Activated naive CD4-positive, alpha-beta T cell treated with anti-CD3 and anti-CD28 coated beads, Interleukin-2, amount 50 U/mL, for 72 hours (primary cell): ENCODE measurements around the gene CGREF1. TPM values are rescaled to one million over a fixed set of nuclear protein-coding genes. Genes with fewer than 3 reads are reported as not detected.

Source experiments
- ATAC-seq, 2 donors: fragments of 150-1000 bp; cut with Tn5 transposase; 2 replicates each; pipeline ENCODE4 v1.10.0; 2021; ENCODE audit warnings: mild to moderate bottlenecking in 2 of 2, moderate library complexity in 2 of 2
- DNase-seq, 2 donors: peaks; one replicate each; pipeline ENCODE4 v3.0.0; 2021 to 2022; ENCODE audit warnings: low spot score in 2 of 2
- H3K27ac Mint-ChIP-seq, 2 donors: one replicate each; pipeline ENCODE4 v1.8.0; 2022; ENCODE audit warnings: mild to moderate bottlenecking in 2 of 2, mixed read lengths in 2 of 2
- H3K36me3 Mint-ChIP-seq, 2 donors: one replicate each; pipeline ENCODE4 v1.8.0; 2022; ENCODE audit warnings: mixed read lengths in 2 of 2
- H3K9me3 Mint-ChIP-seq, 2 donors: one replicate each; pipeline ENCODE4 v1.8.0; 2022; ENCODE audit warnings: mixed read lengths in 2 of 2
- total RNA-seq, 2 donors: library from RNA; stranded (reverse); gene quantifications; one replicate each; pipeline ENCODE4 v1.2.3, GENCODE V29; 2022

The CGREF1 gene
- total RNA-seq, 2 donors from 2014 or later = 0.50 to 15.8 TPM

- DNase-seq = no peak
- no peak for ATAC-seq
- Mint-ChIP-seq H3K36me3 (peaks cover 10 to 21% of the 10 kb centered on the region in 2 donors), H3K27ac (peak overlapping the region; percentile 3 to 53), H3K9me3 (no peaks in the 10 kb centered on the region)
Observed at GRCh38 chr2:27053776-27054175, 65.2 kb downstream of the CGREF1 start.

- H3K36me3 Mint-ChIP-seq = peaks cover 10 to 21% of the 10 kb centered on the region in 2 donors
- no peak for ATAC-seq
- peak overlapping the region; percentile 22 to 66 for H3K27ac Mint-ChIP-seq
Observed at GRCh38 chr2:27053321-27053720, 65.6 kb downstream of the CGREF1 start.

DNA sequence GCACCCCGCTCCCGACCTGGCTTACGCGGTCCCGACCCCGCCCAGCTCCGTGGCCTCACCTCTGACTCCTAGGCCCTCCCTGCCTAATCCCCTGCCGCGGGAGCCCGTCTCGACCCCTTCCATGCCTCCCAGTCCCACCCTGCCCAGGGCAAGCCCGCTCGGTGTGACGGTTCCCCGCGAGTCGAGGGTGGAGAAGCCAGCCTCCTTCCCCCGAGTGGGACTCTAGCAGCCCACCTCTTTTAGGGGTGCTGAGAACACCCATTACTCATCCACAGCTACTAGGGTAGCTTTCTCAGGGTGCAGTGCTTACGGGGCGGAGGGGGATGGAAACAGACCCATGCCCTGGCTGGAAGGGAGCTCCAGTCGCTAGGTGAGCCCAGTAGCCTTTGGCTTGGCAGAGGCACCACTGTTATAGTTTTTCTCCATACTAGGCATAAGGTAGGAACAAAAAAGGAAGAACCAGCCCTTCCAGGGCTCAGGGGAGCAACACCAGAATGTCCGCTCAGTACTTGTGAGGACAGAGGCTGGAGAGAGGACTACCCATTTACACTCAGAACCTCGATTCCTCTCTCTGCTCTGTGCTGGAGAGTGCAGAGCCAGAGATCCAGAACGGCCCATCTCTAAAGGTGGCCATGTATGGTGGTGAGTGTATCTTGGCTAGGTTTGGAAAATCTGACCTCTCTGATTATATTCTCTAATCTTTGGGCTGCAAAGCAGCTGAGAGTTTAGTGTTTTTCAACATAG lies 66.9 kb downstream of the CGREF1 start:
- peak in 1 of 2 donors; percentile 18 for DNase-seq
- Mint-ChIP-seq H3K36me3 (peaks cover 10 to 21% of the 10 kb centered on the region in 2 donors), H3K9me3 (no peaks in the 10 kb centered on the region), H3K27ac (peak overlapping the region; percentile 86 to 100)
- ATAC-seq = no peak

More at GRCh38 chr2:27053321-27053720, 65.6 kb downstream of the CGREF1 start:
- no peak for DNase-seq
- H3K9me3 Mint-ChIP-seq = no peaks in the 10 kb centered on the region

DNA sequence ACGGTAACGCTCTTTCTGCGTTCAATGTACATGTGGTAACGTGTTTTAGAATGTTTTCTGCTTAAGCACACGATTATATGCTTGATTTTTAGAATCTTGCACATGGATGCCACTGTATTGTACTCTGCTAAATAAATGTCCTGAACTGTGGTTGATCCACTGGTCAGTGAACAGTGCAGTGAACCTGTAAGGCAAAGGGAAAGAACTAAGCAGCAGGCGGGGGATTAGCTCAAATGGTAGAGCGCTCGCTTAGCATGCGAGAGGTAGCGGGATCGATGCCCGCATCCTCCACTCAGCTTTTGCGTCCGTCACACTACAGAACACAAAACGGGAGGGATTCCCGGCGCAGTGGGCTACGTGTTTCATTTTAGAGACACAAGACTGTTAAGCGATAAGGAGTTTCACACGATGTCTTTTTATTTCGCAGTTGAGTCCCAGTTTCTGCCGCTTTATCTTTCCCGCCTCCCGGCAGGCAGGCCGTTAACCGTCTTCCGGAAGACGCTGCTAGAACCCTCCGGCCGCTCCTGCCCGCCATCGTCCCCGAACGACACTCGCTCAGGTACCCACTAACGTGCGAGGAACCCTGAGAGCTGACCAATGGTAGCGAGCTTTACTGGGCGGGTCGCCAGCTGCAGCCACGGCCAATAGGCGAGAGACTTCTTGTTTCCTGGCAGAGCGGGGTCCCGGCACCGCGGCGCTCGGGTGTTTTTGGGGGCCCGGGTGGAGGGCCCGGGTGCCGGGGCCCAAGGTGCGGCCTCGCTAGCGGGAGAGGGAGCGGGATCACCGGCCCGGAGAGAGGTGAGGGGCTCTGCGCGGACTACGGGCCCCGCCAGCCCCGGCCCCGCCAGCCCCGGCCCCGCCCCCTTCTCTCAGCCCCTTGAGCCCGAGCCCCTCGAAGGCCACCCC lies 67.7 kb downstream of the CGREF1 start, which contains the start of gene AGBL5:
Gene AGBL5, plus strand, starts transcription at position 673 of the 906 bp plus-strand sequence. CDS start 1,291 bp downstream, outside the sequence.
- ATAC-seq = peak; percentile 82 to 83
- Mint-ChIP-seq H3K36me3 (peaks cover 10 to 21% of the 10 kb centered on the region in 2 donors), H3K9me3 (no peaks in the 10 kb centered on the region), H3K27ac (peak within 1 kb of the TSS; percentile 100)
- DNase-seq = peak; percentile 94 to 95

Other genes with a start within 250 kb of the CGREF1 start
- 1 to 10 TPM; 4.0 to 4.2 TPM for gene MAPRE3, start 148.5 kb downstream of the CGREF1 start, total RNA-seq
- 10 to 100 TPM; 54.3 to 68.0 TPM for gene TMEM214, start 86.2 kb downstream of the CGREF1 start, total RNA-seq
- 10 to 100 TPM; 14.1 to 21.6 TPM for gene AGBL5, start 67.5 kb downstream of the CGREF1 start, total RNA-seq
- gene OST4, start 47.5 kb downstream of the CGREF1 start, total RNA-seq = 100 to 1,000 TPM; 263 to 344 TPM
- under 1 TPM; 0.52 to 0.78 TPM for gene EMILIN1, start 40.5 kb downstream of the CGREF1 start, total RNA-seq
- gene KHK, start 32.4 kb downstream of the CGREF1 start, total RNA-seq = 10 to 100 TPM; 10.6 to 16.3 TPM
- gene ABHD1, start 4.7 kb upstream of the CGREF1 start, total RNA-seq = under 1 TPM; 0.43 to 0.56 TPM
- 10 to 100 TPM; 49.8 to 52.9 TPM for gene PREB, start 15.5 kb upstream of the CGREF1 start, total RNA-seq
- not detected for gene PRR30, start 20.3 kb upstream of the CGREF1 start, total RNA-seq
- gene TCF23, start 29.9 kb upstream of the CGREF1 start, total RNA-seq = under 1 TPM in 1 of 2 donors, not detected in 1; 0.07 TPM
- gene ATRAID, start 92.9 kb upstream of the CGREF1 start, total RNA-seq = 10 to 100 TPM; 58.8 to 59.1 TPM
- 10 to 100 TPM; 40.7 to 42.0 TPM for gene SLC5A6, start 93.1 kb upstream of the CGREF1 start, total RNA-seq
- 10 to 100 TPM; 85.2 to 86.3 TPM for gene CAD, start 98.2 kb upstream of the CGREF1 start, total RNA-seq
- under 1 TPM; 0.68 to 0.88 TPM for gene SLC30A3, start 143.9 kb upstream of the CGREF1 start, total RNA-seq
- gene DNAJC5G, start 156.3 kb upstream of the CGREF1 start, total RNA-seq = not detected
- gene TRIM54, start 163.3 kb upstream of the CGREF1 start, total RNA-seq = not detected
- 1 to 10 TPM; 1.6 to 3.6 TPM for gene UCN, start 189.3 kb upstream of the CGREF1 start, total RNA-seq
- gene MPV17, start 204.0 kb upstream of the CGREF1 start, total RNA-seq = 100 to 1,000 TPM in 1 of 2 donors, 10 to 100 TPM in 1; 90.1 to 111 TPM
- gene GTF3C2, start 237.6 kb upstream of the CGREF1 start, total RNA-seq = 10 to 100 TPM; 62.1 to 76.0 TPM